ENCODE measurements around the gene FILIP1L.

GRCh38 chr3:99843590-99844258, 270.6 kb downstream of the FILIP1L start:
- TF ChIP-seq RARB (CRISPR knock-in tag; IDR thresholded peaks at IDR 0.05) (no peak), CSDC2 (CRISPR knock-in tag; IDR thresholded peaks at IDR 0.05) (no peak), CSRNP3 (CRISPR knock-in tag; IDR thresholded peaks at IDR 0.05) (no peak), GLIS3 (CRISPR knock-in tag; IDR thresholded peaks at IDR 0.05) (no peak), ZFP3 (CRISPR knock-in tag; IDR thresholded peaks at IDR 0.05) (no peak), ZNF8 (CRISPR knock-in tag; IDR thresholded peaks at IDR 0.05) (no peak), ZNF70 (CRISPR knock-in tag; IDR thresholded peaks at IDR 0.05) (no peak), ZFP30 (CRISPR knock-in tag; IDR thresholded peaks at IDR 0.05) (no peak), SNAI2 (CRISPR knock-in tag; IDR thresholded peaks at IDR 0.05) (no peak)
